NCI-H748 treated with DMSO at 0.1 percent for 48 hours (cell line): ENCODE results near the gene SMAD3.

Experiments
- DNase-seq: peaks from one replicate; lab custom pipeline; 2025; lab: John Stamatoyannopoulos, UW

Gene SMAD3

GRCh38 chr15:67166280-67167009 is 101.0 kb downstream of the SMAD3 start:
- no peak for DNase-seq

DNA sequence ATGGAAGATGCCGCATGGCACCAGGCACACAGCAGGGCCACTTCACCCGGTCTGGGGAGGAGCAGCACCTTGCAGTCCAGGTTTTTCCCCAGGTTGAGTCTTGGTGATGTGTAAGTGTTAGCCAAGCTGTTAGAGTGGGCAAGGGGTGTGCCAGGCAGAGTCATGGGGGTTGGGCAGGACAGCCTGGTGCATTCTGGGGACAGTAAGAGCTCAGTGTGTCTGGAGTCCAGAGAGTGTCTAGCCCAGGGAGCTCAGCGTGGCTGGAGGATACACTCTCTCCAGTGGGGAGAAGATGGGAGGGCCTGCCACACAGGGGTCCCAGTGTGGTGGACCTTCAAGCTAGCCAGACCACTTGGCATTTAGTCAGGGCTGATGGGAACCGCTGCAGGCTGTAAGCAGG is 101.7 kb downstream of the SMAD3 start:
- DNase-seq: no peak

DNA sequence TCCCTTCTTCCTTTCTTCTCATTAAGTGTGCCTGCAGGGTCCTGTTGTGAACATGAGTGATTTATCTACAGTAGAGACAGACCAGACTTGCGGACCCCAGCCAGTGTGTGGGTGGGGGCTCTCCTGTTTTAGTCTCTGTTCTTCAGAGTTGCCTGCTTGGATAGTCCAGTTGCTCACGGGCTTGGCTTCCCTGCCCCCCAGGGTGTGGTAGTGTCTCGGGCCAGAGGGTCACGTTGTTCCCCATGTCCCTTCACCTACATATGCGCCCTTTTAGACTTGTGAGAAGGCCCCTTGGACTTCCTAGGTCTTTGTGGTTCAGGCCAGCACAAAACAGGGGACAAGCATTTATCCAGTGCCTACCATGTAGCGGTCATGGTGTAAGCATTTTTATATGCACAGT is 103.3 kb downstream of the SMAD3 start:
- no peak for DNase-seq

DNA sequence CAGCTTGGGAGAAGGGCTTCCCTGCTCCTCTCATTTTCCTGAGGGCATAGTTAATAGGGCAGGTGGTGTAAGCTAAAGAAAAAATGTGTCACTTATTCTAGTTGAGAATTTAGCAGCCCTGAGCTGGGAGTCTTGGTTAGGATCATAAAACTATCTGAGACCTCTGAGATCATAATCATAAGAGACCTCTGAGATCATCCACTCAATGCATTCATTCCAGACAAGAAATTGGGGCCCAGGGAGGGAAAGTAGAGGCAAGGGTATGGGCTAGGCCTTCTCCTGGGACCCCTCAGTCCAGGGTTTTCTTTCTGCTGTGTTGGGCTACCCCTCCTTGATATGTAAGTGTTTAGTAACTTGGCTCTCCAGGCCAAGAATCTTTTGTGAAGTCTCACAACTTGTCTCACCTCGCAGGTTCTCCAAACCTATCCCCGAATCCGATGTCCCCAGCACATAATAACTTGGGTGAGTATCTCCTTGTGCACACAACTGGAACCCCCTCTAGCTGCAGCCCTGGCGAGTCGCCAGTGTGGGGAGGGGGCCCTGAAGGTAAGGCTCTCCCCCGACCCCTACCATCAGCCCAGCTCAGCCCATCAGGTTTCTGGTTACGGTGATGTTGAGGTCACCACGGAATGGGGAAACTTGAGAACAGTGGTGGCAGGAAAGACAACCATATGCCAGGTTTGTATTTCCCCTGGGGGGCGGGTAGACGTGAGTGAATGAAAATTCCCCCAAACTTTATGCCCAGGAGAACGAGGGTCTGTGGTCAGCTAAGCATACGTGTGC is 104.9 kb downstream of the SMAD3 start:
- DNase-seq: no peak

GRCh38 chr15:67171471-67171870 is 106.1 kb downstream of the SMAD3 start:
- DNase-seq: no peak

GRCh38 chr15:67172172-67172571 is 106.8 kb downstream of the SMAD3 start:
- DNase-seq: no peak

- DNase-seq: no peak
Observed at GRCh38 chr15:67173005-67173404, 107.6 kb downstream of the SMAD3 start.

DNA sequence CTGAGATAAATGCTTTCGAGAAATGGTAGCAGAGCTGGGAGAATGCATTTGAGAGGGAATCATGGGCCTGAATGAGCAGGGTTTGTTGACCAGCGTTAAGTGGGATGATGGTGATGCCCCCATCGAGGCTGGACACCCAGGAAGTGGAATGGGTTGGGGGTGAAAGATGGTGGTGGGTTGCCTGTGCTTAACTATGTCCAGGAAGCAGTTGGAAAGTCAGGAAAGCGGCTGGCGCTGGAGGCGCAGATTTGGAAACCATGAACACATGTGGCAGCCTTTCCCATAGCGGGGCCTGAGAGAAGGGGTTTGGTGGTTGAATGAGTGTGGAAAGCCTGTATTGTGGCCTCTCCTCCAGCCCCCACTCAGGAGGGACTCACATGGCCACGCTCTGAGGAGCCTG is 108.4 kb downstream of the SMAD3 start:
- DNase-seq: no peak

DNA sequence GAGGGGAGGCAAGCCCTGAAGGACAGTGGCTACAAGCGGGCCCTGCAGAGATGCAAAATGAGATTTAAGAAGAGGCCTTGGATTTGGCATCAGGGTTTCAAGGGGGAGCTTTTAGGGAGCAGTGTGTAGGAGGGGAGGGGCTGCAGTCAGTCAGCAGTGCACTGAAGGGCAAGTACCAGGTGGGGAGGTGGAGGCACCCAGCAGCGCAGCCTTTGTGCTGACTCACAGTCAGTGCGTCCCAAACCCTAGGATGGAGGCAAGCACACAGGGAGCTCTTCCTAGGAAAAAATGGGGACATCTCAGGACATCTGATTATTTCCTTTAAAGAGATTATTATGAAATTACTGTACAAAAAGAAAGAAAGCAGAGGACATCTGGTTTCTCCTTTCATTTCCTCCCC is 109.0 kb downstream of the SMAD3 start:
- no peak for DNase-seq

- no peak for DNase-seq
Observed at GRCh38 chr15:67174864-67175573, 109.6 kb downstream of the SMAD3 start.

- DNase-seq: no peak
Observed at GRCh38 chr15:67175643-67176071, 110.3 kb downstream of the SMAD3 start.

DNA sequence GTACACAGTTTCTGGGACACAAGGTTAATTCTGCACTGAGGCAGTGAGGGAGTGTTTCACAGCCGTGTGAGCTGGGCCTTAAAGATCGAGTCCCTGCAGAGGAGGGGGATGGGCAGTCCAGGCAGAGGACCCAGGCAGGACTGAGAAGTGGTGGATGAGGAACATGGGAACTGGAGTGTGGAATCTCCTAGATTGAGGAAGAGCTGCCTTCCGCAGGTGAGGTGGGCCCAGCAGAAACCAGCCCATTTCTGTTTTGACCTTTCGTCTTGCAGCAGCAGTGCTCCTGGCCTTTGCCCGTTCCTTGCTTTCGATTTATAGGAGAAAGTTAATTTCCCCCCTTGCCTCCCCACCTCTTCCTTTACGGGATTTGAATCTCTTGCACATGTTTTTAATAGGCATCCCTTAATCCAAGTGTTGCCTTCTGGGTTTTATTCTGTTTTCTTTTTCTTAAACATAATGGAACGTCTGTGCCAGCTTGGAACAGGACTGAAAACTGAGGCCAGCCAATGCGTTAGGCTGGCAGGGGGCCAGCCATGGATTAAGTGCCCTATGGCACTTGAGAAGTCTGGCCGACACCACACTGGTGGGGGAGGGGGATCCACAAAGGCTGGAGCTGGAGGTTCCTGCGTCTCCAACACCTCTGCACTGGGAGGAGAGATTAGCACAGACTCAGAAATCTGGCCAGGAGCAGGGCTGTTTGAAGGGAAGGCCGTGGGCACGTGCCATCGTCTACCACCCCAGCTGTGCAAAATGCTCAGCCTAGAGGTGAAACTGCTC is 111.0 kb downstream of the SMAD3 start:
- no peak for DNase-seq

- no peak for DNase-seq
Observed at GRCh38 chr15:67177752-67178151, 112.3 kb downstream of the SMAD3 start.

GRCh38 chr15:67178569-67179210 is 113.3 kb downstream of the SMAD3 start:
- DNase-seq: no peak

DNA sequence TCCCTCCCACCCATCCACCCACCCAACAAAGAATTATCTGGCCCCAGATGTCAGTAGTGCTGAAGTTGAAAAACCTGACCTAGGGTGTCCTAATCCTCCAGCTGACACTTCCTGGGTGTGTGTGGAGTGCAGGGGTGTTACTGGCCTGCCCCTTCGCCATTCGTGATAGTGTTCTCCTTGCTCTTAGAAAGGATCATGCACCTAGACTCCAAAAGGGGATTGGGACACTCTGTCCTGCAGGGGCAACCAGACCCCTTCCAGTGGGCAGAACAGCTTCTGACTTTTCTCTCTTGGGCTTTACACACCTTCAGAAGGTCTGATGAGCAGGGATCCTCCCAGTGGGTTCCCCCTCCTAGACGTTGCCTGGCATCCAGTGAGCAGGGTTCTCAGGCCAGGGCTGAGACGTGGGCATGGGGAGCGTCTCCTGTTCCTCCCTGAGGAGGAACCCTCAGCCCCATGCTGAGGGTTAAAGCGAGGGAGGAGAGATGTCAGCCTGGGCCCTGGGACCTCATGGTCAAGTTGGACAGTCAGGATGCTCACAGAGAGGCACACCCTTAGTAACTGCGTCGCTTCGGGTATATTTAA is 114.1 kb downstream of the SMAD3 start:
- no peak for DNase-seq

DNA sequence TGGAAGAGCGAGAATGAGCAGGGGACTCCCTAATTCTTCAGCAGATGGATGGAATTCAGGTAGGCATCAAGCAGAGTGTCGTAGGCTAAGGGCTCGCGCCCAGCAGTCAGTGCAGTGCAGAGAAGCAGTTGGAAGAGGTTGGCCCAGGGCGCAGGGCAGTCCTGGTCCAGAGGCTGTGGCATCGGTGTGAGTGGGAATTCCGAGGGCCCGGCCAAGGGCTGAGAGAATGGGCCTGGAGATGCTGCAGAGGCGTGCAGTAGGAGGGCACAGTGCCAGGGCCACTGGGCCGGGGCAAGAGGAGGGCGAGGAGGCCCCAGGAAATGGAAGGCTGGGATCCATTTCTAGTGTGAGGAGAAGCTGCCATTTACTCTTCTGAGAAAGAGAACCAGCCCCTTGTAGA is 114.6 kb downstream of the SMAD3 start:
- no peak for DNase-seq

GRCh38 chr15:67180514-67181191 is 115.3 kb downstream of the SMAD3 start:
- no peak for DNase-seq

DNA sequence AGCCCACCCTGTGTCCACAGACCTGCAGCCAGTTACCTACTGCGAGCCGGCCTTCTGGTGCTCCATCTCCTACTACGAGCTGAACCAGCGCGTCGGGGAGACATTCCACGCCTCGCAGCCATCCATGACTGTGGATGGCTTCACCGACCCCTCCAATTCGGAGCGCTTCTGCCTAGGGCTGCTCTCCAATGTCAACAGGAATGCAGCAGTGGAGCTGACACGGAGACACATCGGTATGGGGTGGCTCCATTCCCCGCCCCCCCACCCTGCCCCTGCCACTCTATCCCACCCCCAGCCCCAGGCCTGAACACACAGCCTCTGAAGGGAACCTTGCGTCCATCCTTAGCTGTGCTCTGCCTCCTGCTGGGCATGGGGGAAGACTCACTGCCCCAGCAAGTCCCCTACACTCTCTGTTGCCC is 115.8 kb downstream of the SMAD3 start:
- DNase-seq: no peak

- no peak for DNase-seq
Observed at GRCh38 chr15:67183443-67184169, 118.2 kb downstream of the SMAD3 start.
